Caco-2 (cell line): ENCODE data around the gene HNF4A. TPM values are rescaled to one million over a fixed set of nuclear protein-coding genes. Genes with fewer than 3 reads are reported as not detected.
A peak's percentile ranks its signal among the peaks of the same experiment; 100 is the strongest.

Source experiments
- BruUV-seq: library from RNA; stranded (reverse); fragments of 400-500 nt; replicated peaks from 2 replicates; lab custom pipeline; 2021; lab: Mats Ljungman, UMichigan
- CTCF ChIA-PET: fragments of 300-600 bp; sonication (Branson Sonifier 250); formaldehyde crosslinking; loops from one replicate; lab custom pipeline; 2022; ENCODE audit warnings: antibody characterized with exemption; lab: Charles Lee
- POLR2A ChIA-PET: fragments of 300-600 bp; sonication (Branson Sonifier 250); formaldehyde crosslinking; loops from one replicate; lab custom pipeline; 2022; ENCODE audit warnings: antibody characterized with exemption; lab: Charles Lee
- DNase-seq, 2 experiments: peaks; one replicate each; pipeline versions ENCODE4 v3.0.0 to v3.0.0-alpha.2; 2020 to 2022
- H3K27me3 ChIP-seq: replicated peaks from 2 replicates; pipeline ENCODE4 v1.6.0; 2011; ENCODE audit warnings: low read length; ENCODE audit not compliant: control insufficient read depth, insufficient read depth
- H3K36me3 ChIP-seq: 2 replicates; pipeline ENCODE4 v1.5.1; 2011; ENCODE audit warnings: low read length; ENCODE audit not compliant: control insufficient read depth, insufficient read depth
- H3K4me1 ChIP-seq: fragments of 250-450 bp; sonication (Bioruptor Pico); 2 replicates; pipeline ENCODE4 v1.5.1; 2020; ENCODE audit warnings: mild to moderate bottlenecking
- H3K4me3 ChIP-seq: 2 replicates; pipeline ENCODE4 v1.5.1; 2011; ENCODE audit warnings: low read depth, mild to moderate bottlenecking, control low read depth, low read length
- H3K9me3 ChIP-seq: fragments of 250-450 bp; sonication (Bioruptor Pico); 2 replicates; pipeline ENCODE4 v1.5.1; 2020; ENCODE audit warnings: mild to moderate bottlenecking, moderate library complexity
- H3K27ac Mint-ChIP-seq: one replicate; pipeline ENCODE4 v1.8.0; 2022; ENCODE audit warnings: mixed read lengths; ENCODE audit not compliant: unreplicated experiment
- H3K27me3 Mint-ChIP-seq: one replicate; pipeline ENCODE4 v1.8.0; 2022; ENCODE audit warnings: mixed read lengths; ENCODE audit not compliant: insufficient read depth, unreplicated experiment
- H3K36me3 Mint-ChIP-seq: one replicate; pipeline ENCODE4 v1.8.0; 2022; ENCODE audit warnings: mild to moderate bottlenecking, mixed read lengths; ENCODE audit not compliant: insufficient read depth, unreplicated experiment
- H3K4me1 Mint-ChIP-seq: one replicate; pipeline ENCODE4 v1.8.0; 2022; ENCODE audit warnings: low read depth, mixed read lengths; ENCODE audit not compliant: unreplicated experiment
- H3K4me3 Mint-ChIP-seq: one replicate; pipeline ENCODE4 v1.8.0; 2022; ENCODE audit warnings: mild to moderate bottlenecking, moderate library complexity, mixed read lengths; ENCODE audit not compliant: unreplicated experiment
- H3K9me3 Mint-ChIP-seq: one replicate; pipeline ENCODE4 v1.8.0; 2022; ENCODE audit warnings: mixed read lengths; ENCODE audit not compliant: unreplicated experiment
- CTCF ChIP-seq, 2 experiments: fragments of 200-600 bp in 1 of 2; IDR thresholded peaks; 1 replicate in 1 of 2; 2 replicates in 1 of 2; pipeline versions ENCODE4 v1.5.1 to v1.8.0; 2011 to 2022; ENCODE audit warnings: antibody characterized with exemption in 1 of 2, control low read depth in 1 of 2, inconsistent platforms in 1 of 2, low read depth in 1 of 2, low read length in 1 of 2, mild to moderate bottlenecking in 1 of 2, moderate library complexity in 1 of 2; ENCODE audit not compliant: insufficient read depth in 1 of 2, severe bottlenecking in 1 of 2, unreplicated experiment in 1 of 2
- intact Hi-C: fragments of 100-400 bp; cut with micrococcal nuclease; formaldehyde crosslinking; loops from one replicate; pipeline ENCODE4 v1.10.0; 2022; ENCODE audit not compliant: unreplicated experiment
- total RNA-seq: library from RNA; stranded (reverse); gene quantifications from 2 replicates; pipeline ENCODE4 v1.2.3, GENCODE V29; 2022

HNF4A gene
- total RNA-seq, 1 experiment from 2014 or later: 292 TPM

- peaks cover 13% of the 10 kb centered on the region for H3K4me1 Mint-ChIP-seq
- Histone ChIP-seq H3K4me3 (peak overlapping the region; percentile 77), H3K36me3 (no peaks in the 10 kb centered on the region; the same call in 1 of the 2 replicates), H3K9me3 (no peaks in the 10 kb centered on the region), H3K27me3 (no peaks in the 10 kb centered on the region), H3K4me1 (peaks cover 10% of the 10 kb centered on the region)
- peak in 1 of 2 experiments; percentile 33 for DNase-seq
- no peaks in the 10 kb centered on the region for H3K9me3 Mint-ChIP-seq
- H3K4me3 Mint-ChIP-seq: peak overlapping the region; percentile 84
- peaks cover 20% of the 10 kb centered on the region for H3K36me3 Mint-ChIP-seq
- BruUV-seq: TSS peak; percentile 59
- ChIA-PET POLR2A (interaction anchor here (0.6 to 1.9 kb wide), 9 partner anchors 8 to 161 kb away, joined by 3 to 8 read pairs (median 6); partner anchors contain the start of gene HNF4A), CTCF (interaction anchor here (0.7 to 6.7 kb wide), 36 partner anchors 8 to 299 kb away, joined by 3 to 244 read pairs (median 6); partner anchors contain the start of genes GDAP1L1, HNF4A, OSER1 and TTPAL)
- no peak for TF ChIP-seq CTCF (IDR thresholded peaks at IDR 0.05; ENCODE audit: insufficient read depth in 1 of 2, low read depth in 1 of 2, low read length in 1 of 2, severe bottlenecking in 1 of 2, unreplicated experiment in 1 of 2)
- H3K27ac Mint-ChIP-seq: peak overlapping the region; percentile 48
- intact Hi-C loops: loop anchor here (1.0 to 5.0 kb wide), 5 partner anchors 8 to 302 kb away; no protein-coding TSS in a partner anchor
- no peaks in the 10 kb centered on the region for H3K27me3 Mint-ChIP-seq
Measured at GRCh38 chr20:44309763-44310663, 45.5 kb upstream of the HNF4A start.

GRCh38 chr20:44310664-44311639 lies 44.5 kb upstream of the HNF4A start, which contains the start of gene FITM2:
Gene FITM2 (minus strand): TSS chr20:44311202. CDS start chr20:44311148, 54 bp downstream.
- Mint-ChIP-seq H3K27me3 (no peaks in the 10 kb centered on the region), H3K4me1 (peaks cover 13% of the 10 kb centered on the region), H3K27ac (peak within 1 kb of the TSS; percentile 48), H3K9me3 (no peaks in the 10 kb centered on the region), H3K4me3 (peak within 1 kb of the TSS; percentile 84), H3K36me3 (peaks cover 20% of the 10 kb centered on the region)
- no peaks in the 10 kb centered on the region; the same call in 1 of the 2 replicates for H3K36me3 ChIP-seq
- BruUV-seq: no TSS peak
- peak; percentile 100 for DNase-seq
- no peaks in the 10 kb centered on the region for H3K27me3 ChIP-seq
- H3K4me3 ChIP-seq: peak within 1 kb of the TSS; percentile 77
- H3K9me3 ChIP-seq: no peaks in the 10 kb centered on the region
- TF ChIP-seq CTCF (IDR thresholded peaks at IDR 0.05; ENCODE audit: insufficient read depth in 1 of 2, low read depth in 1 of 2, low read length in 1 of 2, severe bottlenecking in 1 of 2, unreplicated experiment in 1 of 2): peak; percentile 100
- intact Hi-C loops: loop anchor here (1.0 to 5.0 kb wide), 8 partner anchors 9 to 301 kb away; no protein-coding TSS in a partner anchor
- peaks cover 10% of the 10 kb centered on the region for H3K4me1 ChIP-seq
- ChIA-PET POLR2A (interaction anchor here (0.5 to 1.9 kb wide), 12 partner anchors 8 to 225 kb away, joined by 3 to 8 read pairs (median 4); partner anchors contain the start of gene HNF4A), CTCF (interaction anchor here (0.5 to 6.7 kb wide), 53 partner anchors 9 to 298 kb away, joined by 3 to 244 read pairs (median 4); partner anchors contain the start of genes GDAP1L1, HNF4A, OSER1 and TTPAL)
